ENCODE results near the gene LRRC4C.

- TF ChIP-seq ELF4 (CRISPR knock-in tag; IDR thresholded peaks at IDR 0.05; ENCODE audit: low read depth) = no peak
- TF ChIP-seq CTCF (IDR thresholded peaks at IDR 0.05) = no peak
- no peak for TF ChIP-seq ZNF219 (CRISPR knock-in tag; IDR thresholded peaks at IDR 0.05; ENCODE audit: borderline replicate concordance)
- no peak for TF ChIP-seq TP53 (CRISPR knock-in tag; IDR thresholded peaks at IDR 0.05)
- TF ChIP-seq TCF7 (CRISPR knock-in tag; IDR thresholded peaks at IDR 0.05; ENCODE audit: low read depth) = no peak
- TF ChIP-seq CREB1 (CRISPR knock-in tag; IDR thresholded peaks at IDR 0.05) = no peak
- TF ChIP-seq ATF1 (CRISPR knock-in tag; IDR thresholded peaks at IDR 0.05) = no peak
- TF ChIP-seq MLX (CRISPR knock-in tag; IDR thresholded peaks at IDR 0.05) = no peak
- TF ChIP-seq ZNF121 (CRISPR knock-in tag; IDR thresholded peaks at IDR 0.05) = no peak
These were observed 616.6 kb downstream of the LRRC4C start for GRCh38 chr11:40842750-40843339.
